Endodermal cell (in vitro differentiated cells): ENCODE data around the gene TINCR. TPM values are rescaled to one million over a fixed set of nuclear protein-coding genes. Genes with fewer than 3 reads are reported as not detected.

ENCODE experiments used
- DNase-seq: peaks from one replicate; pipeline ENCODE4 v3.0.0-alpha.2; 2017
- H3K27ac ChIP-seq: 2 replicates; pipeline ENCODE4 v1.5.1; 2013; ENCODE audit warnings: mild to moderate bottlenecking, low read depth, low read length, moderate library complexity
- H3K27me3 ChIP-seq: 2 replicates; pipeline ENCODE4 v1.6.1; 2013; ENCODE audit warnings: mild to moderate bottlenecking, low read length, moderate library complexity; ENCODE audit not compliant: insufficient read depth, control insufficient read depth, poor library complexity, severe bottlenecking
- H3K36me3 ChIP-seq: 2 replicates; pipeline ENCODE4 v1.7.0; 2013; ENCODE audit warnings: mild to moderate bottlenecking, low read length, moderate library complexity; ENCODE audit not compliant: control insufficient read depth, insufficient read depth
- H3K4me1 ChIP-seq: one replicate; pipeline ENCODE4 v1.7.0; 2013; ENCODE audit warnings: low read length; ENCODE audit not compliant: control insufficient read depth, insufficient read depth
- H3K4me3 ChIP-seq: 2 replicates; pipeline ENCODE4 v1.5.1; 2013; ENCODE audit warnings: mild to moderate bottlenecking, low read length, moderate library complexity
- H3K9ac ChIP-seq: 2 replicates; pipeline ENCODE4 v1.6.1; 2013; ENCODE audit warnings: mild to moderate bottlenecking, low read length, moderate library complexity; ENCODE audit not compliant: poor library complexity, severe bottlenecking; ENCODE audit errors: extremely low read depth
- H3K9me3 ChIP-seq: 2 replicates; pipeline ENCODE4 v1.6.1; 2013; ENCODE audit warnings: mild to moderate bottlenecking, low read length, moderate library complexity; ENCODE audit not compliant: control insufficient read depth
- H3K27ac Mint-ChIP-seq: 2 replicates; pipeline ENCODE4 v1.8.0; 2020; ENCODE audit warnings: mixed read lengths
- H3K27me3 Mint-ChIP-seq: 2 replicates; pipeline ENCODE4 v1.8.0; 2021; ENCODE audit warnings: mild to moderate bottlenecking, mixed read lengths; ENCODE audit not compliant: insufficient read depth
- H3K36me3 Mint-ChIP-seq: 2 replicates; pipeline ENCODE4 v1.8.0; 2020; ENCODE audit warnings: low read depth, mixed read lengths
- H3K4me1 Mint-ChIP-seq: 2 replicates; pipeline ENCODE4 v1.8.0; 2020; ENCODE audit warnings: mixed read lengths
- H3K4me3 Mint-ChIP-seq: 2 replicates; pipeline ENCODE4 v1.8.0; 2020; ENCODE audit warnings: mild to moderate bottlenecking, moderate library complexity, mixed read lengths
- H3K9me3 Mint-ChIP-seq: 2 replicates; pipeline ENCODE4 v1.8.0; 2020; ENCODE audit warnings: mild to moderate bottlenecking, mixed read lengths
- WGBS, 2 experiments: methylation state at CpG; one replicate each; pipeline versions ENCODE4 v1.1.5 to v1.1.7; 2013; ENCODE audit warnings: missing lambda C conversion rate in 2 of 2, mixed read lengths in 1 of 2; ENCODE audit not compliant: insufficient coverage in 1 of 2, insufficient read length in 1 of 2; 5-methylcytosine and 5-hydroxymethylcytosine counted together
- total RNA-seq, 2 donors: library from RNA; stranded (reverse); fragmentation: NEBNext Ultra II Directional in 1 of 2; extraction: Animal tissue kit (Norgen Biotek cat#: 25700) in 1 of 2; gene quantifications; 2 replicates in 1 of 2; 3 replicates in 1 of 2; pipeline ENCODE4 v1.2.1, GENCODE V29; 2021
- TF ChIP-seq, protein P1 (sequence below): fragments of 200-600 bp; sonication (generic); conservative IDR thresholded peaks from 2 replicates; pipeline ENCODE4 v1.5.0; 2021; ENCODE audit warnings: antibody characterized with exemption, mild to moderate bottlenecking

Gene TINCR
- total RNA-seq, 2 donors from 2014 or later = 0.53 to 1.2 TPM

DNA sequence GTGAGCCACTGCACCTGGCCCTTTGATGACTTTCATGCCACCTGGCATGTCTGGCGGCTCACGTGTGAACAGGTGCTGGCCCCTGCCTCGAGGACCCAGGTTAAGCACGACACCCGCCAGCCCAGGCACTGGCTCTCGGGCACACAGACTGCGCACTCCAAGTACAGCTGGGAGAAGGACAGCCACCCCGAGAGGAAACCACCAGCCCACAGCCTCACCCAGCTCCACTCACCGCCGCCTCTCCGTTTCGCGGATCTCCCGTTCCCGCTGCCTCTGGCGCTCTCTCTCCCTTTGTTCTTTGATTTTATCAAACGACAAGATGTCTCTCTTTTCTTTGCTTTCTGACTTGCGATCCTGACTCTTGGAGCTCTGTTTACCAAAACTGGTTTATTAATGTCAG, 27.4 kb upstream of the TINCR start:
- H3K4me3 Mint-ChIP-seq = no peak overlapping the region
- peaks cover 85% of the 10 kb centered on the region for H3K36me3 Mint-ChIP-seq
- TF ChIP-seq, protein P1, sequence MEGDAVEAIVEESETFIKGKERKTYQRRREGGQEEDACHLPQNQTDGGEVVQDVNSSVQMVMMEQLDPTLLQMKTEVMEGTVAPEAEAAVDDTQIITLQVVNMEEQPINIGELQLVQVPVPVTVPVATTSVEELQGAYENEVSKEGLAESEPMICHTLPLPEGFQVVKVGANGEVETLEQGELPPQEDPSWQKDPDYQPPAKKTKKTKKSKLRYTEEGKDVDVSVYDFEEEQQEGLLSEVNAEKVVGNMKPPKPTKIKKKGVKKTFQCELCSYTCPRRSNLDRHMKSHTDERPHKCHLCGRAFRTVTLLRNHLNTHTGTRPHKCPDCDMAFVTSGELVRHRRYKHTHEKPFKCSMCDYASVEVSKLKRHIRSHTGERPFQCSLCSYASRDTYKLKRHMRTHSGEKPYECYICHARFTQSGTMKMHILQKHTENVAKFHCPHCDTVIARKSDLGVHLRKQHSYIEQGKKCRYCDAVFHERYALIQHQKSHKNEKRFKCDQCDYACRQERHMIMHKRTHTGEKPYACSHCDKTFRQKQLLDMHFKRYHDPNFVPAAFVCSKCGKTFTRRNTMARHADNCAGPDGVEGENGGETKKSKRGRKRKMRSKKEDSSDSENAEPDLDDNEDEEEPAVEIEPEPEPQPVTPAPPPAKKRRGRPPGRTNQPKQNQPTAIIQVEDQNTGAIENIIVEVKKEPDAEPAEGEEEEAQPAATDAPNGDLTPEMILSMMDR = no peak
- peaks cover 90% of the 10 kb centered on the region for H3K36me3 ChIP-seq
- H3K9ac ChIP-seq = no peak overlapping the region
- H3K27ac Mint-ChIP-seq = no peak overlapping the region
- H3K27me3 ChIP-seq = no peaks in the 10 kb centered on the region
- H3K27ac ChIP-seq = no peak overlapping the region
- H3K9me3 Mint-ChIP-seq = no peaks in the 10 kb centered on the region
- WGBS, 2 experiments = 96 to 99% methylated on average over 15 to 18 of the region's 18 CpGs
- no peak for DNase-seq
- H3K4me3 ChIP-seq = no peak overlapping the region
- no peaks in the 10 kb centered on the region for H3K9me3 ChIP-seq
- no peaks in the 10 kb centered on the region for H3K4me1 Mint-ChIP-seq
- H3K4me1 ChIP-seq = no peaks in the 10 kb centered on the region
- no peaks in the 10 kb centered on the region for H3K27me3 Mint-ChIP-seq

DNA sequence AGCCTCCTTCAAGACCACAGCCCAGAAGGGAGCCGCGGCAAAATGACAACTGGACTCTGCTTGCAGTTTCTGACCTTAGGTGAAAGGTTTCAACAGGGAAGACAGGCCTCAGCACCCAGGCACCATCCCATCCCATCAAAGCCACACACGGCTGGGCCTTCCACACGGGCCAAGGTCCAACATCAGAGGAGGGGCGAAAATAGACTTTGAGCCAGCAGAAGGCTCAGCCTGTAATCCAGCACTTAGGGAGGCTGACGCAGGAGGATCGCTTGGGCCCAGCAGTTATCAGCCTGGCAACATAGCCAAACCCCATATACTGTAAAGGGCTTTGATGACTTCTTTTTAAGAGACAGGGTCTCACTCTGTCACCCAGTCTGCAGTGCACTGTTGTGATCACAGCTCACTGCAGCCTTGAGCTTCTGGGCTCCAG, 26.8 kb upstream of the TINCR start:
- WGBS, 2 experiments = 90 to 91% methylated on average over 4 to 7 of the region's 7 CpGs
- Mint-ChIP-seq H3K4me1 (peaks cover 4% of the 10 kb centered on the region), H3K27me3 (no peaks in the 10 kb centered on the region), H3K27ac (no peak overlapping the region), H3K4me3 (no peak overlapping the region), H3K36me3 (peaks cover 81% of the 10 kb centered on the region), H3K9me3 (no peaks in the 10 kb centered on the region)
- Histone ChIP-seq H3K27ac (no peak overlapping the region), H3K4me1 (no peaks in the 10 kb centered on the region), H3K4me3 (no peak overlapping the region), H3K9ac (no peak overlapping the region), H3K9me3 (no peaks in the 10 kb centered on the region), H3K36me3 (peaks cover 88% of the 10 kb centered on the region), H3K27me3 (no peaks in the 10 kb centered on the region)
- TF ChIP-seq, protein P1 = no peak
- no peak for DNase-seq

GRCh38 chr19:5593343-5594255, 25.8 kb upstream of the TINCR start:
- H3K27me3 ChIP-seq = no peaks in the 10 kb centered on the region
- H3K9me3 ChIP-seq = no peaks in the 10 kb centered on the region
- TF ChIP-seq, protein P1 = no peak
- Mint-ChIP-seq H3K36me3 (peaks cover 78% of the 10 kb centered on the region), H3K9me3 (no peaks in the 10 kb centered on the region), H3K27me3 (no peaks in the 10 kb centered on the region), H3K4me3 (no peak overlapping the region), H3K27ac (no peak overlapping the region), H3K4me1 (peaks cover 11% of the 10 kb centered on the region)
- H3K36me3 ChIP-seq = peaks cover 84% of the 10 kb centered on the region
- no peak overlapping the region for H3K9ac ChIP-seq
- no peak for DNase-seq
- no peaks in the 10 kb centered on the region for H3K4me1 ChIP-seq
- no peak overlapping the region for H3K4me3 ChIP-seq
- no peak overlapping the region for H3K27ac ChIP-seq
- 97% methylated on average over 51 to 67 of the region's 67 CpGs for WGBS, 2 experiments
